CD4-positive, alpha-beta T cell treated with Interleukin-15 for 1 hour (primary cell): Measurements from ENCODE around the gene WDR46.

ENCODE experiments used
- DNase-seq: peaks from one replicate; pipeline ENCODE4 v3.0.0-alpha.2; 2020

WDR46 gene

GRCh38 chr6:33259032-33259431 is 30.0 kb downstream of the WDR46 start:
- no peak for DNase-seq

DNA sequence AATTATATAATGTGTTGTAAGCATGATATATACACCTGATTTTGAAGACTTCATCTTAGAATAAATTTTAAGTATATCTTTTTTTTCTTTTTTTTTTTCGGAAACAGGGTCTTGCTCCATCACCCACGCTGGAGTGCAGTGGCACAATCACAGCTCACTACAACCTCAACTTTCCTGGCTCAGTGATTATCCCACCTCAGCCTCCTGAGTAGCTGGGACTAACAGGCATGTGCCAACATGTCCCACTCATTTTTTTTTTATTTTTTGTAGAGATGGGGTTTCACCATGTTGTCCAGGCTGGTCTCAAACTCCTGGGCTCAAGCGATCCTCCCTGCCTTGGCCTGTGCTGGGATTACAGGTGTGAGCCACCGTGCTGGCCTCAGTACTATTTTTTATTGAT is 34.4 kb downstream of the WDR46 start:
- no peak for DNase-seq

- no peak for DNase-seq
These were observed 36.3 kb downstream of the WDR46 start for GRCh38 chr6:33252759-33253158.

DNA sequence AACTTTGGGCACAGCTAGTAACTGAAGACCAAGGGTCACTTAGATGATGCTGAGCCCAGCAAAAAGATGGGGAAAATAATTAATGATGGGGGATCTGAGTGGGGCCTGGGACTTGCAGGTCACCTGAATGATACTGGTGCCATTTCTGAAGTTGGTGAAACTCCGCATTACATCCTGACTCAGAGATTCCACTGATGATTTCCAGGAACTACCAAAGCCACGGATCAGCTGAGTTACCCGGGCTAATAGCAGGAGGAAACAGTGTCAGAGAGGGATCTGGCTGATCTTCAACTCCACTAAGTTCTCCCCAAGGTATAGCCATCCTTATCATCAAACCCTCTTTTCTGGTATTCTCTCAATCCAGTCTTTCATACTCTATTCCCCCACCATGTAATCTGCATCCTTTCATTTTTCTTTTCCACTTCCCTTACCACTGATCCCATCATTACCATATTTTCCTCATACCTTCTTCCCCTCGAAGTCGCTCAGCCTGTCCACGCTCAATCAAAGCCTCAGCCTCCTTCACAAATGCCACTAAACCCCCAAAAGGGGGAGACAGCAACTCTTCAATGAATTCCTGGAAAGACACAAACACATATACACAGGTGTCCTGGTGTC is 37.5 kb downstream of the WDR46 start:
- DNase-seq: no peak

DNA sequence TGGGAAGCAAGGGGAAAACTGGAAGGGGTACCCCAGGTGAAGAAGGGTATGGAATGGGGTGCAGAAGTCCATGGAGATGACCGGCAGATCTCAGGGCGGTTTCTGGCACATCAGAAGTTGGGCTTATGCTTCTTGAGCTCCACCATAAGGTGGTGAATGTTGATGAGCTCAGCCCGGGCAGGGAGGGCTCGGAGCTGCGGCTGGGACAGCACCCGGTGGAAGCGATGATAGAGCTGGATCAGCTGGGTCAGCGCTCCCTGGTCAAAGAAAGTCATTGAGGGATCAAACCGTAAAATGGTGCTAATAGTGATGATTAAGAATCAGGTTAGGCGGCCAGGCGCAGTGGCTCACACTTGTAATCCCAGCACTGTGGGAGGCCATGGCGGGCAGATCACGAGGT is 38.3 kb downstream of the WDR46 start:
- no peak for DNase-seq

DNA sequence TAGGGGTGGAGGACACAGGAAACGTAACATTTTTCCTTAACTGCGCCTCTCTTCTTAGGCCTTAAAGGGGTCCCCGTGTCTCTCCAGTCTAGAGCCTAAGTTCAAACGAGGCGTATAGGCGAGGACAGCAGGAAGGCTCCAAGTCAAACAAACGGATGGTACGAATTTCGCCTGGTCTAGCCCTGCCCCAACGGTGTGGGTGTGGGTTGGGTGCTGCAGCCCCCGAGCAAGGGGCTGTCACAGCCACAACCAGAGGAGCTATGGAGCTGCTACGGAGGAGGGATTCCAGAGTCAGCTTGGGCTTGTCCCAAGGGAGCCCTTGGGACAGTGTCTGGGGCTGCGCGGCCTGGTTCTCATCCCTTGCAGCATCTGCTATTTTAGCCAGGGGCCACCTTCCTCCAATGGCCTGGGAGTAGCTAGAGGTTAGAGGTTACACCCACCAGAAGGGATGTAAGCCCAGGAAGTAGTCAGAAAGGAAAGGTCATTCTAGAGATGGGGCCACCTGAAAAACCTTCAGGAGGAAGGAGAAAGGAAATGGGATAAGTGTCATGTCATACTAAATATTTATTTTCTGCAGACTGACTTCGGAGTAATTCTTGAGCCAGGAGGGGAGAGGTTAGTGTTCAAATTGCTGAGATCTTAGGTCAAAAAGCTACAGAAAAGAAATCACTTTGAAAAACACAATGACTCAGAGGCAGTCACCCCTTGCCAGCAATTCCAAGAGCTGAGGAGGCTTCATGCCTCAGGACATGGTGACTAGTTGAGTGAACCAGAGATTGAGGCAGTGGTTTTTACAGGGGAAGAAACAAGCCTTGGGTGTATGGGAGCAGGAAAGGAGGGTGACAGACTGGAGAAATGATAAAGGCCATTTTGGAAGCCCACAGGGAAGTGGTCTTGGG is 39.1 kb downstream of the WDR46 start:
- no peak for DNase-seq

- DNase-seq: peak; percentile 99
These were observed 39.9 kb downstream of the WDR46 start for GRCh38 chr6:33248932-33249731.

DNA sequence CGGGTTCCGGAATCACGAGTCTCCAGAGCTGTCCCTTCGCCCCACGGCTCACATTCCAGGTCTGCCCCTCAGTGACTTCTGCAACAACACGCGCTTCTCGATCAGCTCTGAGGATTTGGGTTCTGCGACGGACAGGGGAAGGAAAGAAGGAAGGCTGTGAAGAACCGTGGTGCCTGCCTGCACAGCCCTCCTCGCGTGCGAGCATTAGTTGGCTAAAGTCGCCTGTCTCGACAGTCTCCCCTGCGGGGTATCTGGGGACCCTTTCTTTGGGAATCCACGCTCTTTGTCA is 40.5 kb downstream of the WDR46 start:
- peak; percentile 26 for DNase-seq

GRCh38 chr6:33247977-33248642 is 40.9 kb downstream of the WDR46 start:
- DNase-seq: peak; percentile 88

DNA sequence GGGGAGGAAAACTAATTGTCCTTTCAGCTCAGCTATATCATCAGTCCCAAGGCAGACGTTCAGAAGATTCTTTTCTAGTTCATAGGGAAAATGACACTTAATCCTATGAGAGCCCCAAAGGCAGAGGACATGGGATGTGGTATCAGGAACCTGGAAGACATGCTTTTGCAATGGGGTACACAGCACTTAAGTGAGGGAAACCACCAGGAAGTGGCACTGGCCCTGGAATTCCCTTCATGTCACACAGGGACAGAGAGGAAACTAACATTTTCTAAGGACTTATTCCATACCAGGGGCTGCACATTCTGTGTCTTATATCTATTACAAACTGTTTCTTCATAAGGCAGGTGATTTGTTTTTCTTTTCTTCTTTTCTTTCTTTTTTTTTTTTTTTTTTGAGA is 45.6 kb downstream of the WDR46 start:
- DNase-seq: no peak

GRCh38 chr6:33241968-33242367 is 47.1 kb downstream of the WDR46 start:
- no peak for DNase-seq

GRCh38 chr6:33237741-33238140 is 51.3 kb downstream of the WDR46 start:
- no peak for DNase-seq

GRCh38 chr6:33236852-33237251 is 52.2 kb downstream of the WDR46 start:
- no peak for DNase-seq

DNA sequence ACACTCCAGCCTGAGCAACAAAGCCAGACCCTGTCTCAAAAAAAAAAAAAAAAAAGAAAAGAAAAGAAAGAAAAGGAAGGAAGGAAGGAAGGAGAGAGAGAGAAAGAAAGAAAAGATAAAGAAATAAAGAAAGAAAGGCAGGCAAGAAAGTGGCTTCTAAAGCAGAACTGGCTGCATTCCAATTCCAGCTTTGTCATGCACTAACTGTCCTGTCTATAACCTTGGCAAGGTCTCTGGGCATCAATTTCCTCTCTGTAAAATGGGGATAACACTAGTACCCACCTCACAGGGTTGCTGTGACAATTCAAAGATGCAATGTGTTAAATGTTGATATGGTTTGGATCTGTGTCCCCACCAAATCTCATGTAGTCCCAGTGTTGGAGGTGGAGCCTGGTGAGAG is 52.7 kb downstream of the WDR46 start:
- DNase-seq: no peak

GRCh38 chr6:33235221-33235634 is 53.8 kb downstream of the WDR46 start:
- no peak for DNase-seq
